CD14-positive monocyte (primary cell): Measurements from ENCODE around the gene TAF1L. TPM values are rescaled to one million over a fixed set of nuclear protein-coding genes. Genes with fewer than 3 reads are reported as not detected.

Experiments
- DNase-seq, 3 donors: peaks; one replicate each; pipeline ENCODE4 v3.0.0-alpha.2; 2011 to 2022
- H2AFZ ChIP-seq: 2 replicates; pipeline ENCODE4 v1.6.0; 2012; ENCODE audit warnings: mild to moderate bottlenecking, low read depth, low read length, inconsistent platforms; ENCODE audit not compliant: insufficient read depth, poor library complexity, severe bottlenecking
- H3K27ac ChIP-seq, 2 donors: 1 replicate in 1 of 2; 2 replicates in 1 of 2; pipeline ENCODE4 v1.5.1; 2012 to 2013; ENCODE audit warnings: low read length in 2 of 2, control low read depth in 1 of 2, inconsistent platforms in 1 of 2, low read depth in 1 of 2, mild to moderate bottlenecking in 1 of 2
- H3K27me3 ChIP-seq, 2 donors: one replicate each; pipeline versions ENCODE4 v1.6.0 to v1.6.1; 2011 to 2013; ENCODE audit warnings: low read length in 2 of 2; ENCODE audit not compliant: control insufficient read depth in 2 of 2, insufficient read depth in 2 of 2
- H3K36me3 ChIP-seq, 2 donors: replicated peaks in 1 of 2; 1 replicate in 1 of 2; 2 replicates in 1 of 2; pipeline versions ENCODE4 v1.5.1 to v1.6.1; 2012 to 2013; ENCODE audit warnings: low read length in 2 of 2, control low read depth in 1 of 2, inconsistent platforms in 1 of 2, mild to moderate bottlenecking in 1 of 2; ENCODE audit not compliant: insufficient read depth in 2 of 2, control insufficient read depth in 1 of 2
- H3K4me1 ChIP-seq, 2 donors: 1 replicate in 1 of 2; 2 replicates in 1 of 2; pipeline versions ENCODE4 v1.5.1 to v1.6.1; 2012 to 2013; ENCODE audit warnings: low read length in 2 of 2, control low read depth in 1 of 2, inconsistent platforms in 1 of 2, mild to moderate bottlenecking in 1 of 2, moderate library complexity in 1 of 2; ENCODE audit not compliant: insufficient read depth in 2 of 2, control insufficient read depth in 1 of 2
- H3K4me2 ChIP-seq: replicated peaks from 2 replicates; pipeline ENCODE3; 2012; ENCODE audit warnings: low read length, moderate library complexity, mild to moderate bottlenecking; ENCODE audit not compliant: poor library complexity, severe bottlenecking; ENCODE audit errors: extremely low read depth
- H3K4me3 ChIP-seq, 3 experiments: fragments of 200-600 bp in 1 of 3; sonication (generic) in 1 of 3; replicated peaks in 1 of 3; 1 replicate in 2 of 3; 2 replicates in 1 of 3; pipeline ENCODE4 v1.5.1; 2011 to 2013; ENCODE audit warnings: low read length in 3 of 3, mild to moderate bottlenecking in 3 of 3, control low read depth in 2 of 3, low read depth in 2 of 3, inconsistent platforms in 1 of 3, moderate library complexity in 1 of 3
- H3K79me2 ChIP-seq: 2 replicates; pipeline ENCODE4 v1.6.0; 2012; ENCODE audit warnings: mild to moderate bottlenecking, control low read depth, inconsistent platforms, low read length, moderate library complexity; ENCODE audit not compliant: insufficient read depth
- H3K9ac ChIP-seq: 2 replicates; pipeline ENCODE4 v1.6.0; 2017; ENCODE audit warnings: low read length, mild to moderate bottlenecking; ENCODE audit not compliant: insufficient read depth, poor library complexity, severe bottlenecking
- H3K9me3 ChIP-seq, 2 donors: replicated peaks in 1 of 2; 1 replicate in 1 of 2; 2 replicates in 1 of 2; pipeline versions ENCODE4 v1.5.1 to v1.6.1; 2012 to 2013; ENCODE audit warnings: low read length in 2 of 2, control low read depth in 1 of 2; ENCODE audit not compliant: control insufficient read depth in 1 of 2, insufficient read depth in 1 of 2
- H4K20me1 ChIP-seq: 2 replicates; pipeline ENCODE4 v1.6.0; 2012; ENCODE audit warnings: mild to moderate bottlenecking, low read length, control low read depth, moderate library complexity; ENCODE audit not compliant: insufficient read depth
- H3K27ac Mint-ChIP-seq, 7 donors: one replicate each; pipeline ENCODE4 v1.8.0; 2020; ENCODE audit warnings: mild to moderate bottlenecking in 7 of 7, mixed read lengths in 7 of 7, moderate library complexity in 6 of 7, inconsistent platforms in 2 of 7
- H3K27me3 Mint-ChIP-seq, 3 donors: one replicate each; pipeline ENCODE4 v1.8.0; 2021 to 2022; ENCODE audit warnings: low read depth in 3 of 3, mild to moderate bottlenecking in 3 of 3, mixed read lengths in 3 of 3, moderate library complexity in 3 of 3, inconsistent platforms in 1 of 3
- H3K36me3 Mint-ChIP-seq, 2 donors: one replicate each; pipeline ENCODE4 v1.8.0; 2020; ENCODE audit warnings: mixed read lengths in 2 of 2, inconsistent platforms in 1 of 2, mild to moderate bottlenecking in 1 of 2
- H3K4me1 Mint-ChIP-seq: one replicate; pipeline ENCODE4 v1.8.0; 2020; ENCODE audit warnings: mild to moderate bottlenecking, mixed read lengths
- H3K4me3 Mint-ChIP-seq, 2 donors: one replicate each; pipeline ENCODE4 v1.8.0; 2020; ENCODE audit warnings: mild to moderate bottlenecking in 2 of 2, mixed read lengths in 2 of 2, moderate library complexity in 1 of 2
- H3K9me3 Mint-ChIP-seq, 7 donors: one replicate each; pipeline ENCODE4 v1.8.0; 2020 to 2022; ENCODE audit warnings: mixed read lengths in 7 of 7, mild to moderate bottlenecking in 6 of 7, moderate library complexity in 6 of 7, inconsistent platforms in 2 of 7
- CTCF ChIP-seq: fragments of 200-600 bp; IDR thresholded peaks from one replicate; pipeline ENCODE4 v1.8.0; 2022; ENCODE audit warnings: antibody characterized with exemption, mild to moderate bottlenecking
- WGBS: methylation state at CpG from one replicate; pipeline ENCODE4 v1.1.5; 2013; ENCODE audit warnings: missing lambda C conversion rate; ENCODE audit not compliant: insufficient coverage; 5-methylcytosine and 5-hydroxymethylcytosine counted together
- intact Hi-C, 2 donors: fragments of 100-400 bp; cut with micrococcal nuclease; formaldehyde crosslinking; loops; one replicate each; pipeline versions ENCODE4 v1.15.0 to v1.15.1; 2023
- polyA plus RNA-seq, 3 donors: library from polyadenylated mRNA; depleted of rRNA in 1 of 3; unstranded in 2 of 3; stranded (reverse) in 1 of 3; fragments of 300-500 nt in 2 of 3; fragments of >200 nt in 1 of 3; fragmentation: Illumina TruSeq in 2 of 3; gene quantifications; 1 replicate in 2 of 3; 2 replicates in 1 of 3; pipeline ENCODE4 v1.2.3, GENCODE V29; 2012 to 2021

TAF1L gene
- polyA plus RNA-seq, 3 donors: 0.01 TPM; not detected in 2

GRCh38 chr9:32681751-32682150, 46.3 kb upstream of the TAF1L start:
- no peak overlapping the region for H3K4me3 ChIP-seq
- Mint-ChIP-seq H3K27me3 (peaks cover 0 to 6% (median 1%) of the 10 kb centered on the region in 3 donors), H3K4me1 (no peaks in the 10 kb centered on the region), H3K4me3 (no peak overlapping the region), H3K9me3 (peaks cover 8 to 37% (median 23%) of the 10 kb centered on the region in 7 donors), H3K36me3 (no peaks in the 10 kb centered on the region), H3K27ac (no peak overlapping the region)
- H3K27ac ChIP-seq: no peak overlapping the region
- H3K9me3 ChIP-seq: peaks cover 9 to 13% of the 10 kb centered on the region in 2 donors
- no peaks in the 10 kb centered on the region for H3K36me3 ChIP-seq
- no peaks in the 10 kb centered on the region for H4K20me1 ChIP-seq
- no peak overlapping the region for H3K9ac ChIP-seq
- H3K4me1 ChIP-seq: no peaks in the 10 kb centered on the region
- intact Hi-C loops: no loop called here
- H3K4me2 ChIP-seq: no peak overlapping the region
- TF ChIP-seq CTCF: no peak
- no peaks in the 10 kb centered on the region for H3K27me3 ChIP-seq
- DNase-seq: no peak
- H3K79me2 ChIP-seq: no peaks in the 10 kb centered on the region
- H2AFZ ChIP-seq: no peak overlapping the region
- no CpG with 5 or more reads among the region's 1 CpG for WGBS

- no peaks in the 10 kb centered on the region for H4K20me1 ChIP-seq
- no peak for DNase-seq
- intact Hi-C loops: no loop called here
- no peak overlapping the region for H3K4me3 Mint-ChIP-seq
- H3K27me3 ChIP-seq: no peaks in the 10 kb centered on the region
- H3K9me3 Mint-ChIP-seq: peaks cover 6 to 18% (median 14%) of the 10 kb centered on the region in 7 donors
- no peak overlapping the region for H2AFZ ChIP-seq
- H3K9me3 ChIP-seq: peaks cover 0 to 7% of the 10 kb centered on the region in 2 donors
- no peaks in the 10 kb centered on the region for H3K36me3 Mint-ChIP-seq
- no peak for TF ChIP-seq CTCF
- no peak overlapping the region for H3K4me2 ChIP-seq
- H3K27ac Mint-ChIP-seq: no peak overlapping the region
- H3K4me1 Mint-ChIP-seq: no peaks in the 10 kb centered on the region
- H3K27ac ChIP-seq: no peak overlapping the region
- H3K4me3 ChIP-seq: no peak overlapping the region
- H3K36me3 ChIP-seq: no peaks in the 10 kb centered on the region
- H3K27me3 Mint-ChIP-seq: peaks cover 1 to 10% (median 2%) of the 10 kb centered on the region in 3 donors
- no peaks in the 10 kb centered on the region for H3K4me1 ChIP-seq
- H3K79me2 ChIP-seq: no peaks in the 10 kb centered on the region
- WGBS: 67% methylated on average over 1 of the region's 1 CpG
- no peak overlapping the region for H3K9ac ChIP-seq
Observed at GRCh38 chr9:32677931-32678330, 42.5 kb upstream of the TAF1L start.
